Vagina (tissue), 2 donors: Measurements from ENCODE around the gene KIAA1671. TPM values are rescaled to one million over a fixed set of nuclear protein-coding genes. Genes with fewer than 3 reads are reported as not detected.
A peak's percentile ranks its signal among the peaks of the same experiment; 100 is the strongest.

ENCODE experiments used
- DNase-seq, 2 donors: peaks; one replicate each; pipeline ENCODE4 v3.0.0-alpha.2; 2017; ENCODE audit errors: extremely low spot score in 2 of 2
- H3K27ac ChIP-seq: fragments of 200-600 bp; sonication (generic); one replicate; pipeline ENCODE4 v1.5.1; 2019
- H3K27me3 ChIP-seq: fragments of 200-600 bp; sonication (generic); one replicate; pipeline ENCODE4 v1.5.1; 2019
- H3K36me3 ChIP-seq, 2 donors: fragments of 200-600 bp; sonication (generic); one replicate each; pipeline ENCODE4 v1.5.1; 2017 to 2019
- H3K4me1 ChIP-seq: fragments of 200-600 bp; sonication (generic); one replicate; pipeline ENCODE4 v1.5.1; 2019
- H3K4me3 ChIP-seq, 2 donors: fragments of 200-600 bp; sonication (generic); 1 replicate in 1 of 2; 2 replicates in 1 of 2; pipeline ENCODE4 v1.5.1; 2016 to 2019
- H3K9me3 ChIP-seq: fragments of 200-600 bp; sonication (generic); one replicate; pipeline ENCODE4 v1.5.1; 2019
- POLR2A ChIP-seq, 2 donors: fragments of 450-650 bp; IDR thresholded peaks; one replicate each; pipeline ENCODE4 v1.6.1; 2017; ENCODE audit warnings: antibody characterized with exemption in 2 of 2, mild to moderate bottlenecking in 2 of 2, moderate library complexity in 2 of 2
- POLR2AphosphoS5 ChIP-seq, 2 donors: sonication (generic); formaldehyde crosslinking; IDR thresholded peaks; one replicate each; pipeline ENCODE4 v1.9.0; 2017; ENCODE audit warnings: antibody characterized with exemption in 2 of 2, mild to moderate bottlenecking in 2 of 2, low read depth in 1 of 2; ENCODE audit not compliant: insufficient read depth in 1 of 2
- intact Hi-C: fragments of 100-400 bp; cut with DNase I; formaldehyde crosslinking; loops from one replicate; pipeline ENCODE4 v1.15.1; 2023
- total RNA-seq: library from RNA; depleted of rRNA; stranded (reverse); fragments of >200 nt; gene quantifications from one replicate; pipeline ENCODE4 v1.2.3, GENCODE V29; 2016
- TF ChIP-seq, protein P1 (sequence below), 3 experiments: fragments of 450-650 bp in 2 of 3; fragments of 200-600 bp in 1 of 3; sonication (generic) in 1 of 3; IDR thresholded peaks; one replicate each; pipeline ENCODE4 v1.5.1; 2017 to 2019; ENCODE audit warnings: antibody characterized with exemption in 3 of 3, mild to moderate bottlenecking in 2 of 3, moderate library complexity in 2 of 3

KIAA1671 gene
- total RNA-seq, 1 donor from 2014 or later: 54.0 TPM

DNA sequence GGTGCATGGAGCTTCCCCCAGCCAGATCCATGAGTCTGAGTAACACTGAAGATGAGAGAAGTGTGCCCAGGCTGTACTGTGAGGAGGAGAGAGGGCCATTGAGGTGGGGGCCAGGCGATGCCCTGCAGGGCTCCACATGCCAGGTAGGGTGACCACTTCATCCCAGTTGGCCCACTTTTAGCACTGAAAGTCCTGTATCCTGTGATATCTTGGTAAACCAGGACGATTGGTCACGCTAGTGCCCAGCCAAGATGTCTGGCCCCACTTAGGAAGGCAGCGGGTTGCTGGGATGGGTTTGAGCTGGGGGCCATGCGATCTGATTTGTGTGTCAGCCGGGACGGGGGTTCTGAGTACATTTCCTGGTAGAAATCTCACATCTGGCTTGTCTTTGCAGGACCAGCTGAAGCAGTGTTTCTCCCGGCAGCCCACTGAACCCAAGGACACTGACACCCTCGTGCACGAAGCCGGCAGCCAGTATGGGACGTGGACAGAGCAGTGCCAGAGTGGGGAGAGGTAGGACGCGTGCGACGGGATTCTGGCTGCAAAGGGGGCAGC is 218.0 kb downstream of the KIAA1671 start:
- DNase-seq: no peak
- intact Hi-C loops: no loop called here
- TF ChIP-seq POLR2AphosphoS5 (IDR thresholded peaks at IDR 0.05; ENCODE audit: insufficient read depth in 1 of 2, low read depth in 1 of 2) (no peak), POLR2A (IDR thresholded peaks at IDR 0.05) (no peak)
- TF ChIP-seq, protein P1, sequence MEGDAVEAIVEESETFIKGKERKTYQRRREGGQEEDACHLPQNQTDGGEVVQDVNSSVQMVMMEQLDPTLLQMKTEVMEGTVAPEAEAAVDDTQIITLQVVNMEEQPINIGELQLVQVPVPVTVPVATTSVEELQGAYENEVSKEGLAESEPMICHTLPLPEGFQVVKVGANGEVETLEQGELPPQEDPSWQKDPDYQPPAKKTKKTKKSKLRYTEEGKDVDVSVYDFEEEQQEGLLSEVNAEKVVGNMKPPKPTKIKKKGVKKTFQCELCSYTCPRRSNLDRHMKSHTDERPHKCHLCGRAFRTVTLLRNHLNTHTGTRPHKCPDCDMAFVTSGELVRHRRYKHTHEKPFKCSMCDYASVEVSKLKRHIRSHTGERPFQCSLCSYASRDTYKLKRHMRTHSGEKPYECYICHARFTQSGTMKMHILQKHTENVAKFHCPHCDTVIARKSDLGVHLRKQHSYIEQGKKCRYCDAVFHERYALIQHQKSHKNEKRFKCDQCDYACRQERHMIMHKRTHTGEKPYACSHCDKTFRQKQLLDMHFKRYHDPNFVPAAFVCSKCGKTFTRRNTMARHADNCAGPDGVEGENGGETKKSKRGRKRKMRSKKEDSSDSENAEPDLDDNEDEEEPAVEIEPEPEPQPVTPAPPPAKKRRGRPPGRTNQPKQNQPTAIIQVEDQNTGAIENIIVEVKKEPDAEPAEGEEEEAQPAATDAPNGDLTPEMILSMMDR (IDR thresholded peaks at IDR 0.05): no peak
- H3K4me3 ChIP-seq: no peak overlapping the region
- H3K27ac ChIP-seq: no peak overlapping the region
- H3K4me1 ChIP-seq: peaks cover 10% of the 10 kb centered on the region
- H3K36me3 ChIP-seq: peaks cover 0 to 13% of the 10 kb centered on the region in 2 donors
- H3K27me3 ChIP-seq: no peaks in the 10 kb centered on the region
- H3K9me3 ChIP-seq: no peaks in the 10 kb centered on the region

DNA sequence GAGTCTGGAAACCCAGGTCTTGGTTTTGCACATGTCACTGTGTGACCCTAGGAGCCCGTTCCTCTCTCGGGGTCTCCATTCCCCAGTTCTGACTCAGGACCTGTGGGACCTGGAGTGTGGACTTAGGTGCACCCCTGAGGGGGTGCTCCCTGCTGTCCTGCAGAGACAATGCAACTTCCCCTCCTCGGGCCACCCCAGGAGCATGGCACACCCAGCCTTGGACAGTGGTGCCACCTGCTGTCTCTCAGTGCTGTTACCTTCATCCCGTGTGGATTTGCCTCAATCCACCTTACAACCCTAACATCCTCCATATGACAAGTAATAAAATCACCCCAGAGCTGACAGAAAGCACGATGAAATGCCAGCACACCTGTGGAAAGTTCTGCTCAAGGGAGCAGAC is 219.6 kb downstream of the KIAA1671 start:
- Histone ChIP-seq H3K27ac (no peak overlapping the region), H3K4me1 (peaks cover 4% of the 10 kb centered on the region), H3K27me3 (no peaks in the 10 kb centered on the region), H3K36me3 (peaks cover 0 to 19% of the 10 kb centered on the region in 2 donors), H3K9me3 (no peaks in the 10 kb centered on the region), H3K4me3 (no peak overlapping the region)
- TF ChIP-seq, protein P1 (IDR thresholded peaks at IDR 0.05): peak in 1 of 3 experiments; percentile 18
- no peak for TF ChIP-seq POLR2A (IDR thresholded peaks at IDR 0.05)
- intact Hi-C loops: no loop called here
- no peak for DNase-seq

DNA sequence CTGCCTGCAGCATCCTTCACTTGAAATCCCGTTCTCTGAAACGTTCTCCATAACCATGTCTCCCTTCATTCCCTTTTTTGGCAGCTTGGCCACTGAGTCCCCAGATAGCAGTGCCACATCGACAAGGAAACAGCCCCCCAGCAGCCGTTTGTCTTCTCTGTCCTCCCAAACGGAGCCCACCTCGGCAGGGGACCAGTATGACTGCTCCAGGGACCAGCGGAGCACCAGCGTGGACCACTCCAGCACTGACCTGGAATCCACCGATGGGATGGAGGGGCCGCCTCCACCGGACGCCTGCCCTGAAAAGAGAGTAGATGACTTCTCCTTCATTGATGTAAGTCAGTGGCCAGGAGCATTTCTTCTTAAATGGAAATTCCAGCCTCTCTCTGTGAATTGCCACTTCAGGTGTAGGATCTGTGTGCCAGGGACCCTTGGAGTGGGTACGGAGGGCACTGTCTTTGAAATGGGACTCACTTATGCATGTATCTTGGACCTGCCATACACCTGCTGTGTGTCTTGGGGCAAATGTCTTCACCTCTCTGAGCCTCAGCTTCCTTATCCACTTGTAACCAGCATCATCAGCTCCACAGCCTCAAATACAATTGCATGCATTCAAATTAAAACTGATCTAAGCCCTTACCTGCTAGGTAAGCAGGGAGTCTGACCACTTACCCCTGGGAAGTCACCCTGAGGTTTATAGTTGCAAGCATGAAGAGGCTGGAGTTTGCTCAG is 221.8 kb downstream of the KIAA1671 start:
- intact Hi-C loops: no loop called here
- no peak overlapping the region for H3K27ac ChIP-seq

DNA sequence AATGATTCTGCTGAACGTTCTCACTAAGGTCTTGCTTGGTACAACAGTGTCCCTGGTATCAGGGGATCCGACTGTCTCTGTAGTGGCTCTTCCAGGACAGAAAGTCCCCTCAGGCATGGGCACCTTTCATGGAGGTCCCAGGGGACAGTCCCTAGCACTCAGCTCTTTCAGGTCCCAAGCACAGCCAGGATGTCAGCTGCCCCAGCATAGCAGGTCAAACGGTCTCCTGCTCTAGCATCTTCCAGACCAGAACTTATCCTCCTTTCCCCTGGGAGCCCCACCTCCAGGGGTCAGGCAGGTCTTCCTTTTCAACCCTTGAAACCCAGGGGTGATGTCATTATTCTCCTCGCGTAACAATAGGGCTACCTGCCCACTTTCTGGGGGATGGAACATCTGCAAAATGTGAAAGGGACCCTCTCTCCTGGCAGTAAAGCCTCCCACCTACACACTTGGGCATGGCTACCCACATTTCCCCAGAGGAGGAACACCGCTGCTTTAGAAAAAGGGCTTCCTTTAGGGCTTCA is 222.4 kb downstream of the KIAA1671 start:
- Histone ChIP-seq H3K36me3 (peaks cover 0 to 37% of the 10 kb centered on the region in 2 donors), H3K27me3 (no peaks in the 10 kb centered on the region), H3K4me3 (no peak overlapping the region), H3K9me3 (no peaks in the 10 kb centered on the region), H3K4me1 (no peaks in the 10 kb centered on the region), H3K27ac (no peak overlapping the region)
- TF ChIP-seq POLR2AphosphoS5 (IDR thresholded peaks at IDR 0.05; ENCODE audit: insufficient read depth in 1 of 2, low read depth in 1 of 2): no peak
- no peak for DNase-seq
- intact Hi-C loops: no loop called here

More for the DNA sequence above, 221.8 kb downstream of the KIAA1671 start:
- no peak for DNase-seq
- Histone ChIP-seq H3K36me3 (peaks cover 0 to 34% of the 10 kb centered on the region in 2 donors), H3K4me3 (no peak overlapping the region), H3K27me3 (no peaks in the 10 kb centered on the region), H3K4me1 (peaks cover 3% of the 10 kb centered on the region), H3K9me3 (no peaks in the 10 kb centered on the region)
- TF ChIP-seq, protein P1 (IDR thresholded peaks at IDR 0.05): no peak
- TF ChIP-seq POLR2AphosphoS5 (IDR thresholded peaks at IDR 0.05; ENCODE audit: insufficient read depth in 1 of 2, low read depth in 1 of 2) (no peak), POLR2A (IDR thresholded peaks at IDR 0.05) (no peak)

DNA sequence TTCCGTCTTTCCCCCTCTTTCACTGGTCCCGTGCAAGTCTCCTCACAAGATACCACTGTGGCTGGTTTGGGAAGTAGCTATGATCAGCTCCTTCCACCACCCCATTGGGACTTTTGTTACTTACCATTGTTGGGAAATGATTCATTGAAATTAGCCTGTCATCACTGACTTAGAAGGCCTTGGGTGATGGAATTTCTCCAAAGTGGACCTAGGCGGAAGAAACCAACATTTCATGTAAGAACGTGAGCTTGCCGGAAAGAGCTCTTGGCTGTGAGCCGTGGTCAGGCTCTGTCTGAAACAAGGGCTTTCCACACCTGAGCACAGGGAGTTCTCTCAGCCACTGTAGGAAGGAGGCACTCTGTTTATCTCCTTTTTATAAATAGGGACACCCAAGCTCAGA is 223.7 kb downstream of the KIAA1671 start:
- H3K27me3 ChIP-seq: no peaks in the 10 kb centered on the region
- TF ChIP-seq POLR2A (IDR thresholded peaks at IDR 0.05): no peak
- TF ChIP-seq, protein P1 (IDR thresholded peaks at IDR 0.05): no peak
- TF ChIP-seq POLR2AphosphoS5 (IDR thresholded peaks at IDR 0.05; ENCODE audit: insufficient read depth in 1 of 2, low read depth in 1 of 2): peak in 1 of 2 donors; percentile 67
- H3K36me3 ChIP-seq: peaks cover 0 to 37% of the 10 kb centered on the region in 2 donors

More for the DNA sequence above, 223.7 kb downstream of the KIAA1671 start:
- peak in 1 of 2 donors; percentile 83 for DNase-seq
- Histone ChIP-seq H3K4me1 (no peaks in the 10 kb centered on the region), H3K27ac (no peak overlapping the region), H3K4me3 (no peak overlapping the region), H3K9me3 (no peaks in the 10 kb centered on the region)
- intact Hi-C loops: no loop called here
